ENCODE data around the gene TCP10L.

The TCP10L gene

DNA sequence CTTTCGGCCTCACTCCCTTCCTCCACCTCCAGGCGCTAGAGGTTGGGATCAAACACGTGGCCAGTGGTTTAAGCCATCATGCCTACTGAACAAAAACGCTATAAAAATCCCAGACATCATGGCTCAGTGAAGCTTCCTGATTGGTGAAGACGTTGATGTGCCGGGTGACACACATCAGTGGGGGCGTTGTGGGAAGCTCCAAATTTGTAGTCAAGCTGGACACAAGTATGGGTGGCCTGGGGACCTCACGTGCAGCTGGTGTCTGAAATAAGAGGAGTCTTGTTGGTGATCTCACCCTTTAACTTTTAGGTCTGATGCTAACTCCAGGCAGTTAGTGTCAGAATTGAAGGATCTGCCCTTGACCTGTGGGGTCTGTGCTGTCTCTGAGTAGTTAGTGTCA, 20.1 kb upstream of the TCP10L start:
- no peak for TF ChIP-seq PAX5 (IDR thresholded peaks at IDR 0.05; ENCODE audit: insufficient read depth, low read length, severe bottlenecking)
- TF ChIP-seq POU2F2 (IDR thresholded peaks at IDR 0.05; ENCODE audit: low read depth, low read length) = no peak
- no peak for TF ChIP-seq SPI1 (IDR thresholded peaks at IDR 0.05; ENCODE audit: low read depth, low read length)
- no peak for TF ChIP-seq POLR2AphosphoS5 (IDR thresholded peaks at IDR 0.05; ENCODE audit: low read depth, low read length)
- TF ChIP-seq TAF1 (IDR thresholded peaks at IDR 0.05; ENCODE audit: low read depth, low read length) = no peak
- no peak for TF ChIP-seq POLR2A (IDR thresholded peaks at IDR 0.05; ENCODE audit: low read depth, low read length)
- DNase-seq (ENCODE audit: insufficient read length, low spot score) = no peak
- FAIRE-seq = no peak

DNA sequence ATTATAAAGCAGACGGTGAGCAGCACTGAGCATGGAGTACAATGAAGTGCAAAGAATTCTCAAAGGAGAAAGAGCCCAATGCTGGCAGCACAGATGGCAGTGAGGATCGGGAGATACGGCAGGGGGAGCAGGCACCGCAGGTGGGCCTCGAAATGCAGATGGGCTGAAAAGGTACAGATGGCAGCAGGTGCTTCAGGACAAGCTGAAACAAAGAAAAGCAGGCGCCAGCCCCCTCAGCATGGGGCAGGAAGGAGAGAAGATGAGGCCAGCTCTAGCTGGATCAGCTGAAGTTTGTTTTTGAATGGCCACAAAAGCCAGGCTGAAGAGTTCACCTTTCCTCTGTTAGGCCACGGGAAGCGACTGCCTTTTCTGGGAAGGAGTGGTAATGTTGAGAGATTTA, 19.1 kb upstream of the TCP10L start:
- DNase-seq (ENCODE audit: insufficient read length, low spot score) (no peak), FAIRE-seq (no peak)
- TF ChIP-seq TAF1 (IDR thresholded peaks at IDR 0.05; ENCODE audit: low read depth, low read length) = no peak
- no peak for TF ChIP-seq POU2F2 (IDR thresholded peaks at IDR 0.05; ENCODE audit: low read depth, low read length)

DNA sequence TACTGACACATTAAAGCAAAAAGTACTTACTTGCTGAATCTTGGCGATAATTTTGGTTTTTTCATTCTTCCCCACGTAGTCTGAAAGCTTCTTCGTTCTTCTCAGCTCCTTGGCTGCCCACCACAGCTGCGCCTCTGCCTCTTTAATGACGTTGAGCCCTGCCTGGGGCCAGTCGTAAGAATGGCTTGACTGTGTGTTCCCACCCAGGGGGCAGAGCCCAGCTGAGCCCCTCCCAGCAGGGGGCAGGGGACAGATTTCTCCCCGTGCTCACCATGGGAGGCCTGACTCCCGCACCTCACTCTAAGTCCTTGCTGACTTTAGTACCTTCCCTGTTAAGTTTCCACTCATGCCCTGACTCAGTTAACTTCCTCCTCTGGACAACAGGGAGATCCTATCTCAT, 17.8 kb upstream of the TCP10L start:
- no peak for DNase-seq (ENCODE audit: insufficient read length, low spot score)
- TF ChIP-seq TAF1 (IDR thresholded peaks at IDR 0.05; ENCODE audit: low read depth, low read length) = no peak
- FAIRE-seq = no peak

DNA sequence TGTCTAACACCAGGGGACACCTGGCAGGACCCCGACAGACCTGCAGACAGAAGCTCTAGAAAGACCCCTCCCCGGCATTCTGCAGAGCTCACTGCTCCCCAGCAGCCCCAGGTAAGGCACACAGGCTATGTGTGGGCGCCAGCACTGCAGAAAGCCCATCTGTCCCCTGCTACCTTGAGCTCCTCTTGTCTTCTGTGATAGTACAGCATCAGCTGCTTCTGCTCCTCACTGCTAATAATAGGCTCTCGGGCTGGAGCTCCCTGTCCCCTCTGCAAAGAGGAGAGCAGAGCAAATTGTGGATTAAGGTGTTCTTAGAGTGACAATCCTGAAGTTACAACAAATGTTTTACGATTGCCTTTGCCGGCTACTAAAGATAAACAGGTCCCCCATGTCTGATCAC, 16.8 kb upstream of the TCP10L start:
- FAIRE-seq (no peak), DNase-seq (ENCODE audit: insufficient read length, low spot score) (no peak)
- no peak for TF ChIP-seq POLR2AphosphoS5 (IDR thresholded peaks at IDR 0.05; ENCODE audit: low read depth, low read length)
- TF ChIP-seq POU2F2 (IDR thresholded peaks at IDR 0.05; ENCODE audit: low read depth, low read length) = no peak
- no peak for TF ChIP-seq POLR2A (IDR thresholded peaks at IDR 0.05; ENCODE audit: low read depth, low read length)
- TF ChIP-seq PAX5 (IDR thresholded peaks at IDR 0.05; ENCODE audit: insufficient read depth, low read length, severe bottlenecking) = no peak
- TF ChIP-seq SPI1 (IDR thresholded peaks at IDR 0.05; ENCODE audit: low read depth, low read length) = no peak
- no peak for TF ChIP-seq TAF1 (IDR thresholded peaks at IDR 0.05; ENCODE audit: low read depth, low read length)

DNA sequence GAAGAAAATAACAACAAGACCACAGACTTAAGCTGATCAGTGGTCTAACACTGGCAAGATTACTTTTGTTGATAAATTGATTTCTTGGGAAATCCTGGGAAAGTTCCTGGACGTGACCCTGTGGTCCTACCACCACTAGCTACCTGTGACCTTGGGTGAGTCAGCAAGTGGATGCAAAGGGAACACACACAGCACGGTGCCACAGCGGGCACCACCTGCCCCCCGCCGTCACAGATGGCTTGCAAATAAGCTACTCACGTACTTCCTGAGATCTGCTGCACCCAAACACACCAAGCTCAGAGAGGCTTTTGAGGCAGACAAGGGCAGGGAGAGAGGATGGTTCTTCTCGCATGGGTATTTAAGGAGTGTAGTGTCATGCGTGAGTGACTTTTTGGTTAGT, 14.2 kb upstream of the TCP10L start:
- DNase-seq (ENCODE audit: insufficient read length, low spot score) = no peak
- TF ChIP-seq POU2F2 (IDR thresholded peaks at IDR 0.05; ENCODE audit: low read depth, low read length) = no peak
- TF ChIP-seq SPI1 (IDR thresholded peaks at IDR 0.05; ENCODE audit: low read depth, low read length) = no peak
- TF ChIP-seq PAX5 (IDR thresholded peaks at IDR 0.05; ENCODE audit: insufficient read depth, low read length, severe bottlenecking) = no peak
- TF ChIP-seq POLR2A (IDR thresholded peaks at IDR 0.05; ENCODE audit: low read depth, low read length) = no peak
- no peak for TF ChIP-seq TAF1 (IDR thresholded peaks at IDR 0.05; ENCODE audit: low read depth, low read length)
- TF ChIP-seq POLR2AphosphoS5 (IDR thresholded peaks at IDR 0.05; ENCODE audit: low read depth, low read length) = no peak
- no peak for FAIRE-seq

DNA sequence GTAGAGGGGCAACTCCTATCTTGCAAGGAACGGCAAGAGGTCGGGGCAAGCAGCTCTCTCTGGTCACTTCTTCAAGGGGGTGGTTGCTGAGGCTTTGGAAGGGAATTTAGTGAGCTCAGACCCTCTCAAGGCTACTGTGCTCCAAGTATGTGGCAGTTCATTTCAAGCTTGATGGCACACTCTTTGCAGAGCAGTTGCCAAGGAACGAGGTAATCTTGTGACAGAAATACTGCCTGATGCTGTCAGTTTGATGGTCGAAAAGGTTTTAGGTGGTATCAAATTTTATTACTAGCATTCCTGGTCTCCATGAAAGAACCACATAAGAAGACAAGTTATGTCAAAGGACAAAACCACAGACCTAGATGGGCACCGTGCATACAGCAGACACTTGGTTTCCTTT, 13.8 kb upstream of the TCP10L start:
- FAIRE-seq = no peak
- no peak for TF ChIP-seq TAF1 (IDR thresholded peaks at IDR 0.05; ENCODE audit: low read depth, low read length)
- no peak for TF ChIP-seq SPI1 (IDR thresholded peaks at IDR 0.05; ENCODE audit: low read depth, low read length)
- no peak for TF ChIP-seq PAX5 (IDR thresholded peaks at IDR 0.05; ENCODE audit: insufficient read depth, low read length, severe bottlenecking)
- TF ChIP-seq POLR2A (IDR thresholded peaks at IDR 0.05; ENCODE audit: low read depth, low read length) = no peak
- TF ChIP-seq POLR2AphosphoS5 (IDR thresholded peaks at IDR 0.05; ENCODE audit: low read depth, low read length) = no peak
- TF ChIP-seq POU2F2 (IDR thresholded peaks at IDR 0.05; ENCODE audit: low read depth, low read length) = no peak
- no peak for DNase-seq (ENCODE audit: insufficient read length, low spot score)

DNA sequence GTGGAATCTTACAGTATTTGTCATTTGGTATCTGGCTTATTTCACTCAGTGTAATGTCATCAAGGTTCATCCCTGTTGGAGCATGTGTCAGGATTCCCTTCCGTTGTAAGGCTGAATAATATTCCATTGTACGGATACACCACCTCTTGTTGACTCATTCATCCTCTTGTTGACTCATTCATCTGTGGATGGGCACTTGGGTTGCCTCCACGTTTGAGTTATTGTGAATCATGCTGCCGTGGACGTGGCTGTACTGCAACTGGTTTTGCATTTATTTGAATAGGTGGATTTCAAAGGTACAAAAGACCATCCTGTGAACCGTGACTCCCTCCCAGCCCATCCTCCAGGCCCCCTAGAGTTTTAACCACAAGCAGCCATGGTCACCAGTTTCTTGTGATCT, 11.9 kb upstream of the TCP10L start:
- DNase-seq (ENCODE audit: insufficient read length, low spot score) (no peak), FAIRE-seq (no peak)

DNA sequence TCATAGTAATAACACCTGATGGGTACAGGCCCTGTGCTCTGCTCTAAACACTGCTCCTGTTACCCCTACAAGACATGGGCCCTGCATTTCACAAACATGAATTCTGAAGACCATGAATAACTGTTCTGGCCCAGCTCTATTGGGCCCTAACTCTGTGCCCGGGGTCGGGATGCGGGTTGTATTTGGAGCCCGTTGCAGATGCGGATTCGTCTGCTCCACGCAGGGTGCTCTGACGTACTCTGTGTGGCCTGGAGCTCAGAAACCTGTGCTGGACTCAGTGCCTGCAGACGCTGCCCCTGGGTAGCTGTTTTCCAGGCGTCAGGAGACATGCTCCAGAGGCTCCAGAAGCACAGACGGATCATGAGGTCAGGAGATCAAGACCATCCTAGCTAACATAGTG, 10.1 kb upstream of the TCP10L start:
- TF ChIP-seq SPI1 (IDR thresholded peaks at IDR 0.05; ENCODE audit: low read depth, low read length) (no peak), TAF1 (IDR thresholded peaks at IDR 0.05; ENCODE audit: low read depth, low read length) (no peak), POLR2AphosphoS5 (IDR thresholded peaks at IDR 0.05; ENCODE audit: low read depth, low read length) (no peak), POU2F2 (IDR thresholded peaks at IDR 0.05; ENCODE audit: low read depth, low read length) (no peak), PAX5 (IDR thresholded peaks at IDR 0.05; ENCODE audit: insufficient read depth, low read length, severe bottlenecking) (no peak), POLR2A (IDR thresholded peaks at IDR 0.05; ENCODE audit: low read depth, low read length) (no peak)
- DNase-seq (ENCODE audit: insufficient read length, low spot score) (no peak), FAIRE-seq (no peak)

More for the DNA sequence above, 11.9 kb upstream of the TCP10L start:
- no peak for TF ChIP-seq TAF1 (IDR thresholded peaks at IDR 0.05; ENCODE audit: low read depth, low read length)
- no peak for TF ChIP-seq POLR2AphosphoS5 (IDR thresholded peaks at IDR 0.05; ENCODE audit: low read depth, low read length)
- no peak for TF ChIP-seq PAX5 (IDR thresholded peaks at IDR 0.05; ENCODE audit: insufficient read depth, low read length, severe bottlenecking)
- TF ChIP-seq POLR2A (IDR thresholded peaks at IDR 0.05; ENCODE audit: low read depth, low read length) = no peak
- TF ChIP-seq SPI1 (IDR thresholded peaks at IDR 0.05; ENCODE audit: low read depth, low read length) = no peak
- TF ChIP-seq POU2F2 (IDR thresholded peaks at IDR 0.05; ENCODE audit: low read depth, low read length) = no peak

DNA sequence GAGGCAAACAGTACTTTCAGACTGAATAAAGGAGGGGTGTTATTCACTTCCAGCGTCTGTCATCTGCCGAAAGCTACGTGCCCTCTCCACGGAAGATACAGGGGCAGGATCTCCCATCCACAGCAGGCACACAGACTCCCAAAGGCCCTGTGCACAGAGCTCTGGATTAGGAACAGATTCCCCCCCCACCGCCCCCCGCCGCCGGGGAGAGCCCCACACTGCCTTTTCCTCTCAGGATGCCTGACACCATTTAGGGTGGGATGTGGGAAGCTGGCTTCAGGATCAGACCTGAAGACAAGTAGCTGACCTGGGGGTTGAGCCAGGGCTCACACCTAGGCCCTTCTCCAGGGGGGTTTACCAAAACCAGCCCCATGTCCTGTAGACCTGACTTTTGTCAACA, 8.4 kb upstream of the TCP10L start:
- FAIRE-seq (no peak), DNase-seq (ENCODE audit: insufficient read length, low spot score) (no peak)
- TF ChIP-seq POLR2A (IDR thresholded peaks at IDR 0.05; ENCODE audit: low read depth, low read length) = no peak
- no peak for TF ChIP-seq SPI1 (IDR thresholded peaks at IDR 0.05; ENCODE audit: low read depth, low read length)
- no peak for TF ChIP-seq TAF1 (IDR thresholded peaks at IDR 0.05; ENCODE audit: low read depth, low read length)
- no peak for TF ChIP-seq POLR2AphosphoS5 (IDR thresholded peaks at IDR 0.05; ENCODE audit: low read depth, low read length)
- no peak for TF ChIP-seq PAX5 (IDR thresholded peaks at IDR 0.05; ENCODE audit: insufficient read depth, low read length, severe bottlenecking)
- TF ChIP-seq POU2F2 (IDR thresholded peaks at IDR 0.05; ENCODE audit: low read depth, low read length) = no peak

DNA sequence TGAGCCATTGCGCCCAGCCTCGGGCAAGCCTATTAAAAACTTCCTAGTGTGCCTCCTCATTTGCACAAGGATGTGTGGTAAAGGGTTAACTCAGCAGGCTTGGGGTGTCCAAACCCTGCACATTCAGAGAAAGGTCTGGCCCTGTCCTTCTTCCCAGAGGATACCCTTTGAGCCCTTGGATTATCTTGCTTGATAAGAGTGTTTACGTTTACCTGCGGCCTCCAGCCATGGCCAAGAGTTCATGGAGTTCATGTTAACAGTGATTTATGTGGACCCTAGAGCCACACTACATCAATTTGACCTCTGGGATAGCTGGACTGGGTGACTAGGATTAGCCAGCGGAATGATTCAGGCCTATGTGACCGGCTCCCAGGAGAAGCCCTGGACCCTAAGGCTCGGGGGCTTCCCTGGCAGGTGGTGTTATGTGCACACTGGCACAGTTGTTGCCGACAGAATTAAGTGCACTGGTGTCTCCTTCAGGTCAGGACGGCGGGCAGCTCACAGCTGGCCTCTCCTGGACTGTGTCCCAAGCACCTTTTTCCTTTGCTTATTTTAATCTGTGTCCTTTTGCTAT, 7.7 kb upstream of the TCP10L start:
- TF ChIP-seq SPI1 (IDR thresholded peaks at IDR 0.05; ENCODE audit: low read depth, low read length) (no peak), PAX5 (IDR thresholded peaks at IDR 0.05; ENCODE audit: insufficient read depth, low read length, severe bottlenecking) (no peak), POLR2AphosphoS5 (IDR thresholded peaks at IDR 0.05; ENCODE audit: low read depth, low read length) (no peak), TAF1 (IDR thresholded peaks at IDR 0.05; ENCODE audit: low read depth, low read length) (no peak), POU2F2 (IDR thresholded peaks at IDR 0.05; ENCODE audit: low read depth, low read length) (no peak), POLR2A (IDR thresholded peaks at IDR 0.05; ENCODE audit: low read depth, low read length) (no peak)
- FAIRE-seq = no peak
- no peak for DNase-seq (ENCODE audit: insufficient read length, low spot score)
